ENCODE measurements around the gene GDPGP1. TPM values are rescaled to one million over a fixed set of nuclear protein-coding genes. Genes with fewer than 3 reads are reported as not detected.
A peak's percentile ranks its signal among the peaks of the same experiment; 100 is the strongest.

The GDPGP1 gene
- polyA plus RNA-seq, 2 of the 4 experiments (the other 2 are of a cell fraction) = 4.4 to 5.7 TPM

- peaks cover 12% of the 10 kb centered on the region for H3K4me1 ChIP-seq
- ChIA-PET POLR2A (interaction anchor here (0.6 to 2.4 kb wide), 12 partner anchors 11 to 147 kb away, joined by 3 to 24 read pairs (median 8); partner anchors contain the start of genes CIB1, GDPGP1, IDH2 and IQGAP1), CTCF (interaction anchor here (0.6 to 4.6 kb wide), 18 partner anchors 7 to 373 kb away, joined by 3 to 20 read pairs (median 6); partner anchors contain the start of genes AP3S2, CIB1 and GDPGP1)
- H3K9me3 ChIP-seq = no peaks in the 10 kb centered on the region
- H3K27ac ChIP-seq = peak within 1 kb of the TSS; percentile 83 to 86
- ATAC-seq (peak; percentile 97 to 98), FAIRE-seq (no peak), DNase-seq (ENCODE audit: low read depth in 1 of 2, low spot score in 1 of 2) (peak; percentile 92 to 95)
- H3K4me2 ChIP-seq = peak within 1 kb of the TSS; percentile 98
- H3K4me3 ChIP-seq = peak within 1 kb of the TSS; percentile 69
- peak; percentile 93 for TF ChIP-seq POLR2A (IDR thresholded peaks at IDR 0.05; ENCODE audit: low read length)
- TF ChIP-seq RNF2 (IDR thresholded peaks at IDR 0.05; ENCODE audit: borderline replicate concordance, low read depth) = no peak
- TF ChIP-seq, protein P1, sequence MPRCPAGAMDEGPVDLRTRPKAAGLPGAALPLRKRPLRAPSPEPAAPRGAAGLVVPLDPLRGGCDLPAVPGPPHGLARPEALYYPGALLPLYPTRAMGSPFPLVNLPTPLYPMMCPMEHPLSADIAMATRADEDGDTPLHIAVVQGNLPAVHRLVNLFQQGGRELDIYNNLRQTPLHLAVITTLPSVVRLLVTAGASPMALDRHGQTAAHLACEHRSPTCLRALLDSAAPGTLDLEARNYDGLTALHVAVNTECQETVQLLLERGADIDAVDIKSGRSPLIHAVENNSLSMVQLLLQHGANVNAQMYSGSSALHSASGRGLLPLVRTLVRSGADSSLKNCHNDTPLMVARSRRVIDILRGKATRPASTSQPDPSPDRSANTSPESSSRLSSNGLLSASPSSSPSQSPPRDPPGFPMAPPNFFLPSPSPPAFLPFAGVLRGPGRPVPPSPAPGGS (IDR thresholded peaks at IDR 0.05) = peak; percentile 32; the same call in 2 of the 3 replicates
- TF ChIP-seq NFE2L2 (conservative IDR thresholded peaks at IDR 0.05; ENCODE audit: low read length) = no peak
- peak; percentile 25; the same call in 1 of the 2 replicates for TF ChIP-seq PHF8 (IDR thresholded peaks at IDR 0.05; ENCODE audit: borderline replicate concordance, low read depth)
- no peak for TF ChIP-seq GATA3 (IDR thresholded peaks at IDR 0.05; ENCODE audit: borderline replicate concordance)
- no peak for TF ChIP-seq RAD21 (conservative IDR thresholded peaks at IDR 0.05 in 1 of 2, IDR thresholded peaks at IDR 0.05 in 1 of 2)
- peak in 1 of 2 experiments; percentile 57; a peak in 2 of 5 replicates for TF ChIP-seq JUN (IDR thresholded peaks at IDR 0.05)
- 0 out of 2 replicates have a peak, but pooled peaks have one; percentile 67 for TF ChIP-seq TFCP2L1 (CRISPR knock-in tag; IDR thresholded peaks at IDR 0.05)
- TF ChIP-seq E2F6 (IDR thresholded peaks at IDR 0.05; ENCODE audit: borderline replicate concordance, low read depth) = peak; percentile 92
- TF ChIP-seq SMC3 (IDR thresholded peaks at IDR 0.05) = 0 out of 3 replicates have a peak, but pooled peaks have one; percentile 12
- no peak for TF ChIP-seq EHMT2 (IDR thresholded peaks at IDR 0.05; ENCODE audit: low read depth)
- no peak for TF ChIP-seq HES2 (IDR thresholded peaks at IDR 0.05)
- TF ChIP-seq CBX2 (IDR thresholded peaks at IDR 0.05; ENCODE audit: borderline replicate concordance, low read depth) = no peak
- no peak for TF ChIP-seq ELK1 (IDR thresholded peaks at IDR 0.05; ENCODE audit: low read depth, low read length)
- TF ChIP-seq, protein P2, sequence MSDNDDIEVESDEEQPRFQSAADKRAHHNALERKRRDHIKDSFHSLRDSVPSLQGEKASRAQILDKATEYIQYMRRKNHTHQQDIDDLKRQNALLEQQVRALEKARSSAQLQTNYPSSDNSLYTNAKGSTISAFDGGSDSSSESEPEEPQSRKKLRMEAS (IDR thresholded peaks at IDR 0.05) = peak; percentile 91
- 1% methylated on average over 25 of the region's 44 CpGs for WGBS (ENCODE audit: missing lambda C conversion rate)
Observed at GRCh38 chr15:90249203-90249863, 15.3 kb downstream of the GDPGP1 start, which contains the start of gene TTLL13. TSS of gene TTLL13 (plus strand) at chr15:90249556. CDS start at chr15:90250631, 1,075 bp downstream.

DNA sequence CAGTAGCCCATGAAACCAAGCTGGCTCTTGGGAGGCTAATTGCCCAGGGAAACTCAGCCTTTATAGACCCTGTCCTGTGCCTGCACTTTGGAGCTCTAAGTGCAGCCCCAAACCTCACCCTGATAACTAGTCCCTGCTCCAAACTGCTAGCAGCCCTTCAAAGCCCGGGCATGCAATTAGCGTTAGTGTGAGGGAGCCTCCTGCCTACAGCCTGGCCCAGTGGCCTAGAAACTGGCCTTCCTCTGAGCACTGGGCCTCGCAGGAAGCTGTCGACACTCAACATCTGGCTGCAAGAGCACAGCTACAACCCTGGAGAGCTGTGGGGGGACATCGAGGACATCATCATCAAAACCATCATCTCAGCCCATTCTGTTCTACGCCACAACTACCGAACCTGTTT is 23.8 kb downstream of the GDPGP1 start:
- no peak for TF ChIP-seq USF2 (IDR thresholded peaks at IDR 0.05)
- TF ChIP-seq KDM1A (IDR thresholded peaks at IDR 0.05; ENCODE audit: low read depth) = no peak
- TF ChIP-seq TP53 (CRISPR knock-in tag; IDR thresholded peaks at IDR 0.05) = no peak
- no peak for TF ChIP-seq ATOH8 (CRISPR knock-in tag; IDR thresholded peaks at IDR 0.05; ENCODE audit: low read depth)
- TF ChIP-seq HOXB13 (CRISPR knock-in tag; IDR thresholded peaks at IDR 0.05; ENCODE audit: low read depth) = no peak
- no peak for TF ChIP-seq HOXB5 (CRISPR knock-in tag; IDR thresholded peaks at IDR 0.05)
- no peak for TF ChIP-seq POLR2A (IDR thresholded peaks at IDR 0.05; ENCODE audit: low read length)
- TF ChIP-seq JUN (IDR thresholded peaks at IDR 0.05) = no peak
- TF ChIP-seq EP300 (IDR thresholded peaks at IDR 0.05) = no peak
- TF ChIP-seq PHF8 (IDR thresholded peaks at IDR 0.05; ENCODE audit: borderline replicate concordance, low read depth) = no peak
- no peak for TF ChIP-seq ZFP36 (IDR thresholded peaks at IDR 0.05; ENCODE audit: borderline replicate concordance, partially characterized antibody)
- TF ChIP-seq CTCF (IDR thresholded peaks at IDR 0.05) = no peak
- TF ChIP-seq EHF (CRISPR knock-in tag; IDR thresholded peaks at IDR 0.05) = no peak
- TF ChIP-seq, protein P1 (IDR thresholded peaks at IDR 0.05) = no peak
- Histone ChIP-seq H3K9me3 (no peaks in the 10 kb centered on the region), H3K4me3 (no peak overlapping the region), H3K27ac (no peak overlapping the region), H3K4me1 (0 out of 3 replicates have a peak, but pooled peaks cover 5% of the 10 kb centered on the region), H3K4me2 (no peak overlapping the region)
- CTCF ChIA-PET = interaction anchor here (0.6 to 2.3 kb wide), 2 partner anchors 29 to 36 kb away, joined by 3 to 7 read pairs; no protein-coding TSS in a partner anchor
- DNase-seq (ENCODE audit: low read depth in 1 of 2, low spot score in 1 of 2) (no peak), FAIRE-seq (no peak), ATAC-seq (no peak)
- POLR2A ChIA-PET = interaction anchor here (1.4 kb wide), 1 partner anchor 8 kb away, joined by 3 read pairs; the partner anchor contains the start of gene NGRN
- 84% methylated on average over 7 of the region's 7 CpGs for WGBS (ENCODE audit: missing lambda C conversion rate)
